ENCODE results near the gene IL34. TPM values are rescaled to one million over a fixed set of nuclear protein-coding genes. Genes with fewer than 3 reads are reported as not detected.

IL34 gene
- total and polyA plus RNA-seq, 2 of the 13 experiments (the other 11 are each of a cell fraction or from before 2014, with no cell fraction given), result 1.2 to 1.3 TPM

DNA sequence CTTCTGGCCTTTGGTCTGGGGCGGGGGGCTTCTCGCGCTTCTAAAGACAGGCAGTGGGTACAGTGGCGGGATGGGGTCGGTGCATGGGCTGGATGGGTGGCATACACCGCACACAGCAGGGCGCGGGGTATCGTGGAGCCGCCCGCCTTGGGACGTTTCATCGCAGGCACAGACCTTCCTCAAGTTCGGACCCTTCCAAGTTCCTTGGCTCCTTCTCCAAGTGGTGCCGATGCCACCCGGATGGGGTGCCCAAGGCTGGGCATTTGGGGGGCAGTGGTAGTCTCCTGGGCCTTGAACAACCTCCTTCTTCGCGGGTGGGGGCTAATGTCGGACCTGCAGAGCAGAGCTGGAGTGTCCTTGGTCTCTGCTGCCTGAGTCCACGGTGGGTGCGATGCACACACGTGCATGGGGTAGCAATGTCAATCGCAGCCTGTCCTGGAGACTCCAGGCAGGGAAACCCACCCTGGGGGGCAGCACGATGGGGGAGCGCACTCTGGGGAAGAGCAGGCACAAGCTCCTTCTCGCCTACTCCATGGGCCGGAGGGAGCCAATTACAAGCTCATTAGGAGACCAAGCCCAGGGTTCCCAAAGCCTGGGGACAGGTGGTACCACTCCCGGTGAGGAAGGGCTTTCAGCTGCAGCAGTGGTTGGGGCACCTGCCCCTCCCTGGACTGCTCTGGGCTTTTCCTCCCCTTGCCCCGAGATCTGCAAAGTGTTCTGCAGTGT is 40.2 kb downstream of the IL34 start (continued):
- peak; percentile 87 for TF ChIP-seq AGO2 (optimal IDR thresholded peaks at IDR 0.05; ENCODE audit: low read depth, low read length)
- TF ChIP-seq, protein P1, sequence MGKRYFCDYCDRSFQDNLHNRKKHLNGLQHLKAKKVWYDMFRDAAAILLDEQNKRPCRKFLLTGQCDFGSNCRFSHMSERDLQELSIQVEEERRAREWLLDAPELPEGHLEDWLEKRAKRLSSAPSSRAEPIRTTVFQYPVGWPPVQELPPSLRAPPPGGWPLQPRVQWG (CRISPR knock-in tag; IDR thresholded peaks at IDR 0.05; ENCODE audit: borderline replicate concordance, low read depth), result no peak
- TF ChIP-seq, protein P2, sequence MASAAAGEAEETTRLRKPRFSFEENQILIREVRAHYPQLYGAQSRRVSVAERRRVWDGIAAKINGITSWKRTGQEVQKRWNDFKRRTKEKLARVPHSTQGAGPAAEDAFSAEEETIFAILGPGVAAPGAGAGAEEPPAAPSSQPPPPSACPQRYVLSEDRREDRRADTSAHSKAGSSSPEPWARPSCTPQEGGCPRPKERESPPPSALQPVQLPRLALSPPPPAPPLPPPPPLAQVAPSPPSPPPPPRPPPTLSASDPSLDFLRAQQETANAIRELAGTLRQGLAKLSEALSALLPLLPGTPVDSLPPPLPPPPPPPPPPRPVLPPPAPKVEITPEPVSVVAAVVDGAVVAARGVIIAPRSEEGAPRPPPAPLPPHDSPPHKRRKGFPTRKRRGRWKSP (CRISPR knock-in tag; IDR thresholded peaks at IDR 0.05), result no peak; the same call in 1 of the 2 replicates
- TF ChIP-seq ZC3H4 (CRISPR knock-in tag; IDR thresholded peaks at IDR 0.05; ENCODE audit: borderline replicate concordance), result no peak
- TF ChIP-seq ZNF225 (CRISPR knock-in tag; IDR thresholded peaks at IDR 0.05), result peak; percentile 81; the same call in 1 of the 2 replicates
- no peak for TF ChIP-seq NFYB (CRISPR knock-in tag; IDR thresholded peaks at IDR 0.05)
- peak; percentile 60; the same call in 1 of the 2 replicates for TF ChIP-seq HOXA3 (CRISPR knock-in tag; IDR thresholded peaks at IDR 0.05)
- peak; percentile 88 for TF ChIP-seq ZBTB38 (CRISPR knock-in tag; IDR thresholded peaks at IDR 0.05)
- TF ChIP-seq ZNF350 (CRISPR knock-in tag; IDR thresholded peaks at IDR 0.05; ENCODE audit: borderline replicate concordance, low read depth), result peak; percentile 60
- 0 out of 2 replicates have a peak, but pooled peaks have one; percentile 12 for TF ChIP-seq ZNF567 (CRISPR knock-in tag; IDR thresholded peaks at IDR 0.05; ENCODE audit: borderline replicate concordance)
- TF ChIP-seq BRD4 (CRISPR knock-in tag; IDR thresholded peaks at IDR 0.05), result peak; percentile 44
- 0 out of 2 replicates have a peak, but pooled peaks have one; percentile 12 for TF ChIP-seq ZFP91 (CRISPR knock-in tag; IDR thresholded peaks at IDR 0.05; ENCODE audit: borderline replicate concordance)
- TF ChIP-seq IKZF5 (CRISPR knock-in tag; IDR thresholded peaks at IDR 0.05), result no peak
- TF ChIP-seq NFATC3 (CRISPR knock-in tag; IDR thresholded peaks at IDR 0.05), result peak; percentile 90; the same call in 1 of the 2 replicates
- TF ChIP-seq CHCHD3 (CRISPR knock-in tag; IDR thresholded peaks at IDR 0.05), result peak; percentile 38; the same call in 1 of the 2 replicates
- TF ChIP-seq FOXC1 (CRISPR knock-in tag; IDR thresholded peaks at IDR 0.05; ENCODE audit: borderline replicate concordance), result peak; percentile 33; the same call in 1 of the 2 replicates
- no peak for TF ChIP-seq ZNF737 (CRISPR knock-in tag; IDR thresholded peaks at IDR 0.05; ENCODE audit: borderline replicate concordance)
- TF ChIP-seq JARID2 (CRISPR knock-in tag; IDR thresholded peaks at IDR 0.05; ENCODE audit: insufficient replicate concordance), result no peak
- peak; percentile 78; the same call in 1 of the 2 replicates for TF ChIP-seq KLF13 (CRISPR knock-in tag; IDR thresholded peaks at IDR 0.05)
- TF ChIP-seq ISL2 (CRISPR knock-in tag; IDR thresholded peaks at IDR 0.05), result peak; percentile 5; the same call in 1 of the 2 replicates
- TF ChIP-seq ZNF329 (CRISPR knock-in tag; IDR thresholded peaks at IDR 0.05; ENCODE audit: low read depth), result no peak
- TF ChIP-seq GLI4 (CRISPR knock-in tag; IDR thresholded peaks at IDR 0.05; ENCODE audit: borderline replicate concordance), result peak; percentile 92
- TF ChIP-seq MYC (CRISPR knock-in tag; IDR thresholded peaks at IDR 0.05; ENCODE audit: borderline replicate concordance), result 0 out of 2 replicates have a peak, but pooled peaks have one; percentile 5
